Esophagus squamous epithelium (tissue), 4 donors: ENCODE data around the gene TGIF2.

Experiments used
- POLR2A ChIP-seq, 4 donors: fragments of 450-650 bp; IDR thresholded peaks; one replicate each; pipeline ENCODE4 v1.6.1; 2017; ENCODE audit warnings: antibody characterized with exemption in 4 of 4, mild to moderate bottlenecking in 4 of 4, moderate library complexity in 3 of 4
- TF ChIP-seq, protein P1 (sequence below), 6 experiments: fragments of 450-650 bp in 4 of 6; fragments of 200-600 bp in 2 of 6; sonication (generic) in 2 of 6; IDR thresholded peaks; one replicate each; pipeline ENCODE4 v1.5.1; 2016 to 2019; ENCODE audit warnings: antibody characterized with exemption in 6 of 6, mild to moderate bottlenecking in 4 of 6, moderate library complexity in 4 of 6

DNA sequence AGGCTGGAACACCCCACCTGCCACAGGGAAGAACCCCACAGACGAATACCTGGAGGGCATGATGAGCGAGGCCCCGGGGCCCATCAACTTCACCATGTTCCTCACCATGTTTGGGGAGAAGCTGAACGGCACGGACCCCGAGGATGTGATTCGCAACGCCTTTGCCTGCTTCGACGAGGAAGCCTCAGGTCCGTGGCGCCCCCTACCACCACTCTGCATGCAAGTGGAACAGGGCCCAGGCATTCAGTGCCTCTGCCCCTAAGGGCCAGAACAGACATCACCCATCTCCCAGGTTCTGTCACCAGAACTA is 25.4 kb upstream of the TGIF2 start:
- TF ChIP-seq, protein P1, sequence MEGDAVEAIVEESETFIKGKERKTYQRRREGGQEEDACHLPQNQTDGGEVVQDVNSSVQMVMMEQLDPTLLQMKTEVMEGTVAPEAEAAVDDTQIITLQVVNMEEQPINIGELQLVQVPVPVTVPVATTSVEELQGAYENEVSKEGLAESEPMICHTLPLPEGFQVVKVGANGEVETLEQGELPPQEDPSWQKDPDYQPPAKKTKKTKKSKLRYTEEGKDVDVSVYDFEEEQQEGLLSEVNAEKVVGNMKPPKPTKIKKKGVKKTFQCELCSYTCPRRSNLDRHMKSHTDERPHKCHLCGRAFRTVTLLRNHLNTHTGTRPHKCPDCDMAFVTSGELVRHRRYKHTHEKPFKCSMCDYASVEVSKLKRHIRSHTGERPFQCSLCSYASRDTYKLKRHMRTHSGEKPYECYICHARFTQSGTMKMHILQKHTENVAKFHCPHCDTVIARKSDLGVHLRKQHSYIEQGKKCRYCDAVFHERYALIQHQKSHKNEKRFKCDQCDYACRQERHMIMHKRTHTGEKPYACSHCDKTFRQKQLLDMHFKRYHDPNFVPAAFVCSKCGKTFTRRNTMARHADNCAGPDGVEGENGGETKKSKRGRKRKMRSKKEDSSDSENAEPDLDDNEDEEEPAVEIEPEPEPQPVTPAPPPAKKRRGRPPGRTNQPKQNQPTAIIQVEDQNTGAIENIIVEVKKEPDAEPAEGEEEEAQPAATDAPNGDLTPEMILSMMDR (IDR thresholded peaks at IDR 0.05), result no peak
- TF ChIP-seq POLR2A (IDR thresholded peaks at IDR 0.05), result no peak
